Esophagus squamous epithelium (tissue), 5 donors: ENCODE data around the gene NPAS2. TPM values are rescaled to one million over a fixed set of nuclear protein-coding genes. Genes with fewer than 3 reads are reported as not detected.

Source experiments
- DNase-seq: peaks from one replicate; lab custom pipeline; 2025; lab: John Stamatoyannopoulos, UW
- H3K27ac ChIP-seq, 4 donors: fragments of 200-600 bp; sonication (generic); one replicate each; pipeline ENCODE4 v1.5.1; 2016 to 2019; ENCODE audit warnings: mild to moderate bottlenecking in 1 of 4
- H3K27me3 ChIP-seq, 4 donors: fragments of 200-600 bp; sonication (generic); 1 replicate in 3 of 4; 2 replicates in 1 of 4; pipeline versions ENCODE4 v1.5.1 to v1.6.0; 2017 to 2021; ENCODE audit warnings: antibody characterized with exemption in 1 of 4
- H3K36me3 ChIP-seq, 3 donors: fragments of 200-600 bp; sonication (generic); one replicate each; pipeline ENCODE4 v1.5.1; 2016 to 2019
- H3K4me1 ChIP-seq, 3 donors: fragments of 200-600 bp; sonication (generic); one replicate each; pipeline ENCODE4 v1.5.1; 2017 to 2019
- H3K4me3 ChIP-seq, 4 donors: fragments of 200-600 bp; sonication (generic); 1 replicate in 3 of 4; 2 replicates in 1 of 4; pipeline ENCODE4 v1.5.1; 2016 to 2019; ENCODE audit warnings: mild to moderate bottlenecking in 2 of 4, moderate library complexity in 1 of 4
- H3K9me3 ChIP-seq, 3 donors: fragments of 200-600 bp; sonication (generic); one replicate each; pipeline ENCODE4 v1.5.1; 2016 to 2019
- CTCF ChIP-seq, 6 experiments: fragments of 450-650 bp in 4 of 6; fragments of 200-600 bp in 2 of 6; sonication (generic) in 2 of 6; IDR thresholded peaks; one replicate each; pipeline ENCODE4 v1.5.1; 2016 to 2019; ENCODE audit warnings: antibody characterized with exemption in 6 of 6, mild to moderate bottlenecking in 4 of 6, moderate library complexity in 4 of 6
- POLR2A ChIP-seq, 4 donors: fragments of 450-650 bp; IDR thresholded peaks; one replicate each; pipeline ENCODE4 v1.6.1; 2017; ENCODE audit warnings: antibody characterized with exemption in 4 of 4, mild to moderate bottlenecking in 4 of 4, moderate library complexity in 3 of 4
- WGBS, 2 donors: methylation state at CpG; one replicate each; pipeline ENCODE4 v1.1.5; 2018; 5-methylcytosine and 5-hydroxymethylcytosine counted together
- intact Hi-C: fragments of 100-400 bp; cut with DNase I; formaldehyde crosslinking; loops from one replicate; pipeline ENCODE4 v1.15.0; 2022
- total RNA-seq, 4 donors: library from RNA; depleted of rRNA; stranded (reverse); fragments of >200 nt; gene quantifications; one replicate each; pipeline ENCODE4 v1.1.0, GENCODE V29; 2016
- donor health status: DM: yes; HTN: yes; CAD: no.

NPAS2 gene
- total RNA-seq, 4 donors from 2014 or later = 29.1 to 64.2 (median 39.1) TPM

- 54 to 57% methylated on average over 5 of the region's 5 CpGs for WGBS, 2 donors
- H3K36me3 ChIP-seq = peaks cover 0 to 49% (median 13%) of the 10 kb centered on the region in 3 donors
- H3K9me3 ChIP-seq = no peaks in the 10 kb centered on the region
- H3K27me3 ChIP-seq = no peaks in the 10 kb centered on the region
- H3K4me1 ChIP-seq = peaks cover 5 to 14% (median 9%) of the 10 kb centered on the region in 3 donors
- H3K27ac ChIP-seq = no peak overlapping the region
- DNase-seq = no peak
- intact Hi-C loops = no loop called here
- TF ChIP-seq CTCF (IDR thresholded peaks at IDR 0.05) (no peak), POLR2A (IDR thresholded peaks at IDR 0.05) (no peak)
- no peak overlapping the region for H3K4me3 ChIP-seq
Observed at GRCh38 chr2:100907832-100908231, 87.9 kb downstream of the NPAS2 start.

GRCh38 chr2:100909534-100910081 is 89.7 kb downstream of the NPAS2 start:
- no peaks in the 10 kb centered on the region for H3K27me3 ChIP-seq
- no peak for TF ChIP-seq POLR2A (IDR thresholded peaks at IDR 0.05)
- TF ChIP-seq CTCF (IDR thresholded peaks at IDR 0.05) = no peak
- intact Hi-C loops = no loop called here
- peaks cover 0 to 63% (median 13%) of the 10 kb centered on the region in 3 donors for H3K36me3 ChIP-seq
- no peak overlapping the region for H3K27ac ChIP-seq
- H3K4me1 ChIP-seq = no peaks in the 10 kb centered on the region
- no peak overlapping the region for H3K4me3 ChIP-seq
- no peaks in the 10 kb centered on the region for H3K9me3 ChIP-seq
- WGBS, 2 donors = 62 to 72% methylated on average over 7 to 10 of the region's 10 CpGs
- no peak for DNase-seq

- 75 to 81% methylated on average over 3 of the region's 3 CpGs for WGBS, 2 donors
- H3K4me1 ChIP-seq = no peaks in the 10 kb centered on the region
- peaks cover 0 to 63% (median 9%) of the 10 kb centered on the region in 3 donors for H3K36me3 ChIP-seq
- no peak overlapping the region for H3K27ac ChIP-seq
- no peaks in the 10 kb centered on the region for H3K27me3 ChIP-seq
- intact Hi-C loops = no loop called here
- H3K9me3 ChIP-seq = no peaks in the 10 kb centered on the region
- DNase-seq = no peak
- TF ChIP-seq POLR2A (IDR thresholded peaks at IDR 0.05) (no peak), CTCF (IDR thresholded peaks at IDR 0.05) (no peak)
- no peak overlapping the region for H3K4me3 ChIP-seq
Observed at GRCh38 chr2:100910111-100910510, 90.2 kb downstream of the NPAS2 start.

GRCh38 chr2:100919316-100919715 is 99.4 kb downstream of the NPAS2 start:
- no peak for DNase-seq
- no peak overlapping the region for H3K27ac ChIP-seq
- no peaks in the 10 kb centered on the region for H3K27me3 ChIP-seq
- no peak overlapping the region for H3K4me3 ChIP-seq
- no peaks in the 10 kb centered on the region for H3K9me3 ChIP-seq
- no peak for TF ChIP-seq POLR2A (IDR thresholded peaks at IDR 0.05)
- TF ChIP-seq CTCF (IDR thresholded peaks at IDR 0.05) = peak in 1 of 6 experiments; percentile 17
- peaks cover 0 to 25% (median 0%) of the 10 kb centered on the region in 3 donors for H3K36me3 ChIP-seq
- WGBS, 2 donors = 57 to 69% methylated on average over 16 of the region's 16 CpGs
- intact Hi-C loops = no loop called here
- H3K4me1 ChIP-seq = peaks cover 0 to 7% (median 2%) of the 10 kb centered on the region in 3 donors

GRCh38 chr2:100921685-100922161 is 101.8 kb downstream of the NPAS2 start:
- intact Hi-C loops = no loop called here
- peaks cover 0 to 30% (median 0%) of the 10 kb centered on the region in 3 donors for H3K36me3 ChIP-seq
- DNase-seq = no peak
- TF ChIP-seq CTCF (IDR thresholded peaks at IDR 0.05) = no peak
- no peak for TF ChIP-seq POLR2A (IDR thresholded peaks at IDR 0.05)
- H3K27me3 ChIP-seq = no peaks in the 10 kb centered on the region
- H3K27ac ChIP-seq = no peak overlapping the region
- 82 to 84% methylated on average over 6 of the region's 6 CpGs for WGBS, 2 donors
- H3K4me3 ChIP-seq = no peak overlapping the region
- peaks cover 0 to 19% (median 5%) of the 10 kb centered on the region in 3 donors for H3K4me1 ChIP-seq
- H3K9me3 ChIP-seq = no peaks in the 10 kb centered on the region
